DMS53 treated with DMSO at 0.1 percent for 48 hours (cell line): ENCODE measurements around the gene ARHGAP15.

Experiments used
- DNase-seq: peaks from one replicate; lab custom pipeline; 2025; ENCODE audit not compliant: unreplicated experiment; lab: John Stamatoyannopoulos, UW

Gene ARHGAP15

DNA sequence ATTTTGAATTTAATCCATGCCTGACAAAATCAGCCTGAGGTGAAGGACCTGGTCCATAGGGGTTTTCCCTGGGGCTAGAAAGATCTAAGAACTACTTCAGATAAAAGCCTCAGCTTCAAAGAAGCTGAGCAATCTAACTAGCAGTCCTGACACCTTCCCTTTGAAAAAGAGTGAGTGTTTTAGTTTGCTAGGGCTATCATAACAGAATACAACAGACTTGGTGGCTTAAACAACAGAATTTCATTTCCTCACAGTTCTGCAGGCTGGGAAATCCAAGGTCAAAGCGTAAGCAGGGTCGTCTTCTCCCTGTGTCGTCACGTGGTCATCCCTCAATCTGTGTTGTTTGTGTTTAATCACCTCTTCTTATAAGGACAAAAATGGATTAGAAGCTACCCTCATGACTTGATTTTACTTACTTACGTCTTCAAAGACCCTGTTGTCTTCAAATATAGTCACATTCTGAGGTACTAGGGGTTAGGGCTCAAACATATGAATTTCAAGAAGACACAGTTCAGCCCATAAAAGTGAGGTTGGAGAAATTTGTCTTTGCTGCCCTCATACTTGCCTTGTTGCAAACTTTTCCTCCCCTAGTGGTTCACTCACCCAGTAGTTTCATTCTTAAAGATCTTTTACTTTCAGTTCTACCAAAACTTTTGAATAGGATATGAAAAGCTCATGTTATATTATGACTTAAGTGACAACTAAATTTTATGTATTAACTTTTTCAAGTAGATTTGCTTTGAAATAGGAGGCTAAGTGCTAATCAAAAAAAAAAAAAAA, 673.8 kb downstream of the ARHGAP15 start:
- DNase-seq = no peak

DNA sequence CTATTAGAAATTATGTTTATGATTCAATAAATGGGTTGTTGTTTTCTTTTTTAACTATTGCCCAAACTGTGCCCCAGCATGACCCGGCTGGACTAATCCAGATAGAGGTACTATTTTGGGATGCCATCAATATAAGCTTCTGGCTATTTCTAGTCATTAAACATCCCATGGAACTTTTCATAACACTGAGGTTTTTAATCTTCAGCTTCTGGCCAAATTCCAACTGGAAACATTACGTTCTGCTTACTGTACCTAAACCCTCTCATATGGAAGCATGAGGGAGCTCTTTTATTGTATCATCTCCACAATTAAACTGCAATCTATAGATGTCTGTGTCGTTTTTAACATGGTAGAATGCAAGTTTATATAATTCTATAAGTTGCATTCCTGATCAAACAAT, 674.7 kb downstream of the ARHGAP15 start:
- no peak for DNase-seq

DNA sequence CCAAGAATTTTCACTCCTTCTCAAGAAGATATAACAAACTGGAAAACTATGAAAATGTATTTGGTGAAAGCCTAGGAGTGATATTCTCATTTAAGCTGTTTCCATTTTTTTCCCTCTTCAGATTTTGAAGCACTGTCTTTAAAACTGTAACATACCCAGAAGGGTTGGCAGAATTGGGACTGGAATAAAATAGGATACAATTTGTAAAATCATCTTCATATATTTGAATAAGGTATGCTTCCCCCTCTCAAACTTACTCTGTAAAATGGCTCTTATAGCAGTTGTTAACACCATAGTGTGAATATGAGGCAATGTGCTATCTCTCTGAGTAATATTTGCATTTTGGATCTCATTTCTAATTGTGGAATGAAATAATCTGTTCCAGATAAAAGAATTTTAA, 676.4 kb downstream of the ARHGAP15 start:
- no peak for DNase-seq

DNA sequence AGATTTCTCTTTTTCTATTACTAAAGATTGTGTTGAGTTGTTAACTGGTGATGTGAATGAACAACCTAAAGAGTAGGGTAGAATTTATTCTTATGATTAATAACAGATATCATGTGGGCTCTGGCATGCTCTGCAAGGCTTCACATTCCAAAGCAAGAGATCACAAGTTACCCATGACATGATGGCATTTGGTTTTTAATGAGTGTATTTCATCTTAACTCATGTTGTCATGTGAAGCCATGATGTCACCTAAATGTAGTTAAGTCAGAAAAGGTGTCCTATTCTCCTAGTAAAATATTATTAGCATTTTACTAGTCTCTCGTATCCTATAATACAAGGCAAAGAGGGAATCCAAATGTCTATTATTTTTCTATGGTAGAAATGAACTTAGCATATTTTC, 678.0 kb downstream of the ARHGAP15 start:
- no peak for DNase-seq

DNA sequence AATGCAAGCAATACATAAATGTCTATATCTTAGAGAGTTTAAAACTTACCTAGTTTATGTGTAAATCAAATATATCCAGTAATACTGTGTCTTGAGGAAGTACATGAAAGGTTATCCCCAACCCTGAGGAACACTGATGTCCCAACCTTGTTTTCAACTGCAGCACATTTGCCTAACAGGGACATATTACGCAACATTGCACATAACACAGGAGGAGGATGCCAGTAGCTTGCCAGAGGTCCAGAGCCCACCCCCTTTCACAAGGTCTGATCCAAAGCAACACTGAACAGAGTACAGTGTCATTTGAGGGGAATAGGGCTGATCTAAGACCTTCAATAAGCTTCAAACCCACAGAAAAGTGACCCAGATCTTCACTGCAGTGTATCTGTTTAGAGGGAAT, 678.5 kb downstream of the ARHGAP15 start:
- no peak for DNase-seq

DNA sequence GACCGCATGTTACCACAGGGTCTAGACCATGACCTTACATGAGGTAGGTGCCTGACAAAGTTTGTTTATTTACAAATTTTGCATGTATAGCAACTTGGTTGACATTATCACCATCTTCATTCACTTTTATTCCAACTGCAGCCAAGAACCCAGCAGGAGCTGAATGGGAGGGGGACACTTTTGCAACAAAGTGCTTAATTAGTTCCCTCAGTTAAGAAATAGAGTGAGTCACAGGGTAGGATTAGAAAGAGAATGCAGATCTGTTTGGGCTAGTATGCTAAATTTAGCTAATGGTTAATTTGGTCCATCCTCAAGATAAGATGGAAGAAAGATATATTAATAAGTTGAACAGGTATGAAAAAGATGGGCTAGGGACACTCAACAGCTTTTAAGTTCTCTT, 678.9 kb downstream of the ARHGAP15 start:
- DNase-seq = no peak

DNA sequence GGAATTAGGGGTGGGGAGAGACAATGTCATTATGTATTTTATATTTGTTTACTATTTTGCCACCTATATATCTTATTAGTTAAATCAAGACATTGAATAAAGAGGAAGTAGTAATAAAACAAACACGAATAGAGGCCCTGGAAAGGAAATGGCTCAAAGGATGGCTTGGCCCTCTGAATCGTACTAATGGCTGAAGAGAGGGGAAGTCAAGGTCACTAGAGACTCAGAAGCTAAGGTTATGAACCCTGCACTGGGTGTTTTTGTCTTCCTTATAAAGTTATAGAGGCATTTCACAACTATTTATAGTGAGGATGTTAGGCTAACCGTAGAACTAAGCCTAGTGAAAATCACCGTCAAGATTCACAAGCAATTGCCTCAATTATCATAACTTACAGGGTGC, 685.9 kb downstream of the ARHGAP15 start:
- DNase-seq = no peak

DNA sequence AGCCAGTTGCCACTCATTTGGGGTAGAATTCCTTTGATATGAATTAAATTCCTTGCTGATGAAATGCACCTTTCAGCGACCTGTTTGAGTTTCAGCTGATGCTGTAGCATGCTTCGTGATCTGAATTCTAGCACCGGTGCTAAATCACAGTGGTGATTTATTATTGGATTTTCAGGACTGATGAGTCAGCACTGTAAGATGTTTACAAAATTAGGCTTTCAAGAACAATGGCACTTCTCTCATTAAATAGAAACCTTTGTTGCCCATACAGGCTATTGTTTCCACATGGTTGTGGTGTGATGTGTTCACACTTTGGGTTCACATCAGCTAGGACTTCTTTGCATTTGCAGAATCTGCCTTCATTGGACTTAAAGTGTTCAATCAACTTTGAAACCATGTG, 687.7 kb downstream of the ARHGAP15 start:
- DNase-seq = no peak
